ENCODE data around the gene HSPA12A. TPM values are rescaled to one million over a fixed set of nuclear protein-coding genes. Genes with fewer than 3 reads are reported as not detected.

The HSPA12A gene
- total and polyA plus RNA-seq, 9 of the 15 experiments (the other 6 are each of a cell fraction or from before 2014, with no cell fraction given) = 0.01 to 0.18 (median 0.04) TPM; not detected in 4

DNA sequence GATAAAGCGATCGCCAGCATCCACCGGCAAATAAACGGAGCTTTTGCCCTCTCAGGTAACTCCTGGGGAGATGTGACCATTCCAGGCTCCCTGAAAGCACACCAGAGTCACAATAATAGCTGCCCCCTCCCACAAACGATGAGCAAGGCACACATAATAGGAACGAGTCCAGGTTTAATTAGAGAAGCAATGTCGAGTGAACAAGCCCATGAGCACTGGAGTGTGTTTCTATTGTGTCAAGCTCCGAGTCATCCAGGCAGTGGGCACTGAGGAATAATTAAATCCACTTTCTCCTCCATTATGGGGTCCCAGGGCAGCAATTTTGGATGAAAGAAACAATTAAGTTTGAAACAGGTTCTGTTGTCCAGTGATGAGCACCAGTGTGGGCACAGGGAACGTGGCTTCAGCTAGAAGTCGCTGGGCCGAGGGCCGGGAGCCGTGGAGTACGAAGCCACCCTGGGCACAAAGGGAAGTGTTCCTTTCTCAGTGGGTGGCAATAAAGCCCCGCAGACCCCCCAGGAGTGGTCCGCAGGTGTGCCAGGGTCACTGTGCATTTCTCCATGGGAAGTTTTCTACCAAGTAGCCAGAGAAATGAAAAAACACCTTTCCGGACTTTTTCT, 109.7 kb downstream of the HSPA12A start:
- no peak overlapping the region for H3K27ac ChIP-seq (ENCODE audit: extremely low read depth, low read depth, low read length)
- no peak overlapping the region for H3K9ac ChIP-seq (ENCODE audit: insufficient read depth in 1 of 2, low read depth in 2 of 2, low read length in 2 of 2)
- H2AFZ ChIP-seq (ENCODE audit: low read depth, low read length) = no peak overlapping the region
- intact Hi-C loops (cut with micrococcal nuclease) (no loop called here), in situ Hi-C loops (cut with MboI) (no loop called here)
- no peaks in the 10 kb centered on the region; a peak in 1 of 5 replicates for H3K27me3 ChIP-seq (ENCODE audit: control insufficient read depth in 2 of 2, insufficient read depth in 2 of 2, low read length in 2 of 2)
- WGBS (ENCODE audit: insufficient coverage, low coverage, missing lambda C conversion rate) = under 1% methylated on average over 13 of the region's 17 CpGs
- H3K9me3 ChIP-seq (replicated peaks; ENCODE audit: control insufficient read depth, insufficient read depth, low read depth, low read length) = no peaks in the 10 kb centered on the region
- no peak overlapping the region for H3K4me2 ChIP-seq (ENCODE audit: insufficient read depth, low read length)
- DNase-seq (ENCODE audit: extremely low read depth in 1 of 4, low spot score in 3 of 4) (no peak), ATAC-seq (no peak), FAIRE-seq (no peak)
- CTCF ChIA-PET (ENCODE audit: low intra/inter-chr PET ratio) = no interaction called here
- no TSS peak for BruUV-seq (replicated peaks)
- no peaks in the 10 kb centered on the region for H3K9me1 ChIP-seq (ENCODE audit: control insufficient read depth, insufficient read depth, low read length)
- H3K36me3 ChIP-seq (ENCODE audit: control insufficient read depth, insufficient read depth, low read length) = no peaks in the 10 kb centered on the region
- POLR2A ChIA-PET = no interaction called here
- peaks cover 0 to under 1% of the 10 kb centered on the region in 2 experiments; a peak in 1 of 5 replicates for H3K4me1 ChIP-seq (replicated peaks in 1 of 2; ENCODE audit: control insufficient read depth in 2 of 2, insufficient read depth in 2 of 2, low read length in 2 of 2)
- H3K4me3 ChIP-seq = no peak overlapping the region
- no peaks in the 10 kb centered on the region for H3K79me2 ChIP-seq (ENCODE audit: control insufficient read depth, insufficient read depth, low read length)
- H4K20me1 ChIP-seq (replicated peaks; ENCODE audit: control insufficient read depth, insufficient read depth, low read length) = no peaks in the 10 kb centered on the region
- TF ChIP-seq ZNF277 (CRISPR knock-in tag; IDR thresholded peaks at IDR 0.05; ENCODE audit: borderline replicate concordance) (no peak), EGR1 (conservative IDR thresholded peaks at IDR 0.05) (no peak), ZNF165 (CRISPR knock-in tag; IDR thresholded peaks at IDR 0.05; ENCODE audit: borderline replicate concordance) (no peak), EHMT2 (IDR thresholded peaks at IDR 0.05) (no peak), ZBTB40 (IDR thresholded peaks at IDR 0.05) (no peak), ZBTB40 (CRISPR knock-in tag; IDR thresholded peaks at IDR 0.05) (no peak), CHD1 (IDR thresholded peaks at IDR 0.05; ENCODE audit: low read length) (no peak), ZNF146 (CRISPR knock-in tag; IDR thresholded peaks at IDR 0.05; ENCODE audit: unreplicated experiment) (no peak), GABPA (tag; conservative IDR thresholded peaks at IDR 0.05; ENCODE audit: low read depth) (no peak), BACH1 (tag; IDR thresholded peaks at IDR 0.05) (no peak), ZNF316 (IDR thresholded peaks at IDR 0.05) (no peak), ARID2 (IDR thresholded peaks at IDR 0.05) (no peak), ZNF174 (CRISPR knock-in tag; IDR thresholded peaks at IDR 0.05) (no peak), JUN (IDR thresholded peaks at IDR 0.05; ENCODE audit: borderline replicate concordance, low read depth, low read length) (no peak), JUN (CRISPR knock-in tag; IDR thresholded peaks at IDR 0.05; ENCODE audit: borderline replicate concordance) (no peak)

Data from K562 (cell line).